B cell (primary cell): Measurements from ENCODE around the gene MEIS3. TPM values are rescaled to one million over a fixed set of nuclear protein-coding genes. Genes with fewer than 3 reads are reported as not detected.

ENCODE experiments used
- ATAC-seq: fragments of 200-7000 bp; cut with Tn5 transposase; one replicate; pipeline ENCODE4 v1.10.0; 2021; ENCODE audit warnings: low read depth, mild to moderate bottlenecking, moderate number of reproducible peaks, moderate library complexity
- CTCF ChIA-PET: fragments of 350-600 bp; sonication (Branson Sonifier 250); formaldehyde crosslinking; loops from one replicate; lab custom pipeline; 2021; ENCODE audit warnings: antibody characterized with exemption, inconsistent platforms; lab: Charles Lee
- POLR2A ChIA-PET: fragments of 350-600 bp; sonication (Branson Sonifier 250); formaldehyde crosslinking; loops from one replicate; lab custom pipeline; 2021; ENCODE audit warnings: antibody characterized with exemption; lab: Charles Lee
- DNase-seq: peaks from one replicate; pipeline ENCODE4 v3.0.0; 2013
- H2AFZ ChIP-seq: 2 replicates; pipeline ENCODE4 v1.6.1; 2012; ENCODE audit warnings: mild to moderate bottlenecking, low read depth, low read length; ENCODE audit not compliant: insufficient read depth, poor library complexity, severe bottlenecking
- H3K27ac ChIP-seq, 2 donors: 1 replicate in 1 of 2; 2 replicates in 1 of 2; pipeline ENCODE4 v1.5.1; 2012 to 2013; ENCODE audit warnings: low read length in 2 of 2, mild to moderate bottlenecking in 2 of 2, moderate library complexity in 1 of 2
- H3K27me3 ChIP-seq, 4 experiments: fragments of 200-600 bp in 1 of 4; sonication (generic) in 1 of 4; replicated peaks in 1 of 4; 1 replicate in 2 of 4; 2 replicates in 2 of 4; pipeline versions ENCODE4 v1.6.1 to v1.7.0; 2013 to 2016; ENCODE audit warnings: low read length in 3 of 4, mild to moderate bottlenecking in 2 of 4, mixed read lengths in 1 of 4, moderate library complexity in 1 of 4; ENCODE audit not compliant: insufficient read depth in 4 of 4, control insufficient read depth in 3 of 4; ENCODE audit errors: control extremely low read depth in 1 of 4
- H3K36me3 ChIP-seq, 2 experiments: replicated peaks in 1 of 2; 1 replicate in 1 of 2; 2 replicates in 1 of 2; pipeline versions ENCODE4 v1.6.1 to v1.7.1; 2013; ENCODE audit warnings: low read length in 1 of 2; ENCODE audit not compliant: insufficient read depth in 2 of 2, control insufficient read depth in 1 of 2; ENCODE audit errors: control extremely low read depth in 1 of 2, extremely low read depth in 1 of 2
- H3K4me1 ChIP-seq, 2 donors: fragments of 200-600 bp in 1 of 2; sonication (generic) in 1 of 2; 1 replicate in 1 of 2; 2 replicates in 1 of 2; pipeline versions ENCODE4 v1.5.1 to v1.6.1; 2013 to 2017; ENCODE audit warnings: low read length in 2 of 2; ENCODE audit not compliant: control insufficient read depth in 2 of 2, insufficient read depth in 2 of 2
- H3K4me2 ChIP-seq: replicated peaks from 2 replicates; pipeline ENCODE3; 2012; ENCODE audit warnings: mild to moderate bottlenecking, low read depth, low read length; ENCODE audit not compliant: poor library complexity, severe bottlenecking
- H3K4me3 ChIP-seq, 5 experiments: fragments of 200-600 bp in 1 of 5; sonication (generic) in 1 of 5; 1 replicate in 3 of 5; 2 replicates in 2 of 5; pipeline versions ENCODE4 v1.5.1 to v1.7.0; 2011 to 2016; ENCODE audit warnings: low read length in 4 of 5, mild to moderate bottlenecking in 4 of 5, low read depth in 2 of 5, control low read depth in 1 of 5, moderate library complexity in 1 of 5; ENCODE audit not compliant: insufficient read depth in 1 of 5; ENCODE audit errors: control extremely low read depth in 1 of 5, extremely low read depth in 1 of 5
- H3K79me2 ChIP-seq: fragments of 200-600 bp; sonication (generic); one replicate; pipeline ENCODE4 v1.6.0; 2016; ENCODE audit warnings: low read length; ENCODE audit not compliant: control insufficient read depth, insufficient read depth
- H3K9ac ChIP-seq: fragments of 200-600 bp; sonication (generic); 2 replicates; pipeline ENCODE4 v1.6.1; 2017; ENCODE audit warnings: mild to moderate bottlenecking, low read length, moderate library complexity
- H3K9me3 ChIP-seq, 3 donors: one replicate each; pipeline versions ENCODE4 v1.6.1 to v1.7.1; 2013; ENCODE audit warnings: low read length in 2 of 3; ENCODE audit not compliant: control insufficient read depth in 2 of 3, insufficient read depth in 1 of 3; ENCODE audit errors: control extremely low read depth in 1 of 3
- H4K20me1 ChIP-seq: 2 replicates; pipeline ENCODE4 v1.6.0; 2012; ENCODE audit warnings: mild to moderate bottlenecking, low read length; ENCODE audit not compliant: insufficient read depth, control insufficient read depth, poor library complexity, severe bottlenecking
- H3K27ac Mint-ChIP-seq: one replicate; pipeline ENCODE4 v1.8.0; 2021; ENCODE audit warnings: mixed read lengths
- H3K27me3 Mint-ChIP-seq: one replicate; pipeline ENCODE4 v1.8.0; 2021; ENCODE audit warnings: mixed read lengths
- H3K4me1 Mint-ChIP-seq: one replicate; pipeline ENCODE4 v1.8.0; 2021; ENCODE audit warnings: mixed read lengths
- H3K4me3 Mint-ChIP-seq: one replicate; pipeline ENCODE4 v1.8.0; 2021; ENCODE audit warnings: mixed read lengths
- H3K9me3 Mint-ChIP-seq: one replicate; pipeline ENCODE4 v1.8.0; 2022; ENCODE audit warnings: mixed read lengths; ENCODE audit not compliant: insufficient read depth
- CTCF ChIP-seq: fragments of 200-600 bp; IDR thresholded peaks from one replicate; pipeline ENCODE4 v1.8.0; 2022; ENCODE audit warnings: antibody characterized with exemption, mild to moderate bottlenecking
- EZH2 ChIP-seq: IDR thresholded peaks from 2 replicates; pipeline ENCODE4 v1.6.1; 2012; ENCODE audit warnings: borderline replicate concordance, low read depth, mild to moderate bottlenecking, moderate library complexity, low read length; ENCODE audit not compliant: insufficient read depth, poor library complexity, severe bottlenecking
- WGBS: methylation state at CpG from one replicate; pipeline ENCODE4 v1.1.5; 2013; ENCODE audit warnings: missing lambda C conversion rate; ENCODE audit not compliant: insufficient coverage; 5-methylcytosine and 5-hydroxymethylcytosine counted together
- intact Hi-C: fragments of 100-400 bp; cut with micrococcal nuclease; formaldehyde crosslinking; loops from one replicate; pipeline ENCODE4 v1.10.0; 2022
- polyA plus RNA-seq: library from polyadenylated mRNA; depleted of rRNA; stranded (reverse); fragments of >200 nt; gene quantifications from 2 replicates; pipeline ENCODE4 v1.2.3, GENCODE V29; 2012
- total RNA-seq, 2 donors: library from RNA; stranded (reverse); fragments of 120-200 nt in 1 of 2; gene quantifications; 1 replicate in 1 of 2; 2 replicates in 1 of 2; pipeline versions ENCODE4 v1.2.3 to v1.2.4, GENCODE V29; 2013 to 2022

Gene MEIS3
- total and polyA plus RNA-seq, 2 donors (not counting 1 experiment from before 2014, with no cell fraction given): not detected

- H3K4me1 ChIP-seq: peaks cover 10 to 48% of the 10 kb centered on the region in 2 donors
- Mint-ChIP-seq H3K27ac (peak overlapping the region; percentile 38), H3K4me1 (peaks cover 28% of the 10 kb centered on the region), H3K9me3 (no peaks in the 10 kb centered on the region), H3K4me3 (peak overlapping the region; percentile 55), H3K27me3 (peaks cover 75% of the 10 kb centered on the region)
- ATAC-seq (no peak), DNase-seq (peak; percentile 39)
- peak overlapping the region; percentile 22 for H2AFZ ChIP-seq
- ChIA-PET POLR2A (no interaction called here), CTCF (interaction anchor here (1.1 kb wide), 1 partner anchor 27 kb away, joined by 3 read pairs; no protein-coding TSS in a partner anchor)
- TF ChIP-seq EZH2 (no peak), CTCF (no peak)
- WGBS: 5% methylated on average over 26 of the region's 34 CpGs
- peaks cover 0 to 71% (median 39%) of the 10 kb centered on the region in 4 experiments for H3K27me3 ChIP-seq
- H3K36me3 ChIP-seq: no peaks in the 10 kb centered on the region
- H3K4me2 ChIP-seq: peak overlapping the region; percentile 63
- intact Hi-C loops: no loop called here
- no peak overlapping the region for H3K27ac ChIP-seq
- H3K9me3 ChIP-seq: peaks cover 0 to 19% (median 0%) of the 10 kb centered on the region in 3 donors
- H4K20me1 ChIP-seq: no peaks in the 10 kb centered on the region
- H3K79me2 ChIP-seq: no peaks in the 10 kb centered on the region
- H3K9ac ChIP-seq: no peak overlapping the region
- no peak overlapping the region for H3K4me3 ChIP-seq
Measured at GRCh38 chr19:47417746-47418691, 1.3 kb downstream of the MEIS3 start.
